ENCODE results near the gene MUC4. TPM values are rescaled to one million over a fixed set of nuclear protein-coding genes. Genes with fewer than 3 reads are reported as not detected.

MUC4 gene
- total and polyA plus RNA-seq, 5 donors = 0.02 to 0.12 TPM; not detected in 3

GRCh38 chr3:195764961-195765706 lies 46.6 kb downstream of the MUC4 start:
- 83% methylated on average over 28 of the region's 28 CpGs for WGBS
- no peak overlapping the region for H3K27ac ChIP-seq (ENCODE audit: low read length)
- no peak for ATAC-seq
- no peak for DNase-seq
- no peaks in the 10 kb centered on the region for H3K27me3 ChIP-seq (ENCODE audit: control insufficient read depth, insufficient read depth)
- no peaks in the 10 kb centered on the region for H3K9me3 ChIP-seq (ENCODE audit: control insufficient read depth, low read length)
- no peaks in the 10 kb centered on the region for H3K4me1 ChIP-seq (ENCODE audit: control insufficient read depth, insufficient read depth, low read length)
- H3K4me3 ChIP-seq (ENCODE audit: low read length) = no peak overlapping the region
- intact Hi-C loops (cut with DNase I) = no loop called here

- no peak for ATAC-seq
- no peaks in the 10 kb centered on the region for H3K9me3 ChIP-seq (ENCODE audit: control insufficient read depth, low read length)
- 78% methylated on average over 26 of the region's 26 CpGs for WGBS
- DNase-seq = no peak
- no peaks in the 10 kb centered on the region for H3K27me3 ChIP-seq (ENCODE audit: control insufficient read depth, insufficient read depth)
- no peak overlapping the region for H3K4me3 ChIP-seq (ENCODE audit: low read length)
- intact Hi-C loops (cut with DNase I) = no loop called here
- H3K4me1 ChIP-seq (ENCODE audit: control insufficient read depth, insufficient read depth, low read length) = no peaks in the 10 kb centered on the region
- H3K27ac ChIP-seq (ENCODE audit: low read length) = no peak overlapping the region
These were observed 47.6 kb downstream of the MUC4 start for GRCh38 chr3:195763843-195764825.

- ATAC-seq (no peak), DNase-seq (no peak)
- H3K4me1 ChIP-seq (ENCODE audit: control insufficient read depth, insufficient read depth, low read length) = no peaks in the 10 kb centered on the region
- no peak overlapping the region for H3K4me3 ChIP-seq (ENCODE audit: low read length)
- intact Hi-C loops (cut with DNase I) = no loop called here
- no peak overlapping the region for H3K27ac ChIP-seq (ENCODE audit: low read length)
- no peaks in the 10 kb centered on the region for H3K9me3 ChIP-seq (ENCODE audit: control insufficient read depth, low read length)
- 79% methylated on average over 28 of the region's 28 CpGs for WGBS
- no peaks in the 10 kb centered on the region for H3K27me3 ChIP-seq (ENCODE audit: control insufficient read depth, insufficient read depth)
These were observed 48.5 kb downstream of the MUC4 start for GRCh38 chr3:195763076-195763830.

- Histone ChIP-seq H3K27ac (ENCODE audit: low read length) (no peak overlapping the region), H3K9me3 (ENCODE audit: control insufficient read depth, low read length) (no peaks in the 10 kb centered on the region), H3K27me3 (ENCODE audit: control insufficient read depth, insufficient read depth) (no peaks in the 10 kb centered on the region), H3K4me1 (ENCODE audit: control insufficient read depth, insufficient read depth, low read length) (no peaks in the 10 kb centered on the region), H3K4me3 (ENCODE audit: low read length) (no peak overlapping the region)
- DNase-seq (no peak), ATAC-seq (no peak)
- intact Hi-C loops (cut with DNase I) = no loop called here
- WGBS = 88% methylated on average over 43 of the region's 43 CpGs
These were observed 49.1 kb downstream of the MUC4 start for GRCh38 chr3:195762611-195763010.

DNA sequence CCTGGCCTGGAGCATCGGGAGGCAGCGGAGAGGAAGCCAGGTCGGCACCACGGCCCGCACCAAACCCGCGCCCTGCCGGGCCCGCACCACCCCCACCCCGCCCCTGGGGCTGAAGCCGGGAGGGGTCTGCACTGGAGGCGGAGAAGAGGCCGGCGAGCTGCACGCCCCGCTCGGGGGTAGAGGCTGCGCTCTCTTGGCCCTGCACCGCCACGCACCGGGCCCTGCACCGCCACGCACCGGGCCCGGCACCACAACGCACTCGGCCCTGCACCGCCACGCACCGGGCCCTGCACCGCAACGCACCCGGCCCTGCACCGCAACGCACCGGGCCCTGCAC lies 49.5 kb downstream of the MUC4 start:
- no peak overlapping the region for H3K4me3 ChIP-seq (ENCODE audit: low read length)
- intact Hi-C loops (cut with DNase I) = no loop called here
- ATAC-seq = no peak
- no peak for DNase-seq
- no peak overlapping the region for H3K27ac ChIP-seq (ENCODE audit: low read length)
- no peaks in the 10 kb centered on the region for H3K4me1 ChIP-seq (ENCODE audit: control insufficient read depth, insufficient read depth, low read length)
- no peaks in the 10 kb centered on the region for H3K27me3 ChIP-seq (ENCODE audit: control insufficient read depth, insufficient read depth)
- 67% methylated on average over 36 of the region's 36 CpGs for WGBS
- H3K9me3 ChIP-seq (ENCODE audit: control insufficient read depth, low read length) = no peaks in the 10 kb centered on the region

DNA sequence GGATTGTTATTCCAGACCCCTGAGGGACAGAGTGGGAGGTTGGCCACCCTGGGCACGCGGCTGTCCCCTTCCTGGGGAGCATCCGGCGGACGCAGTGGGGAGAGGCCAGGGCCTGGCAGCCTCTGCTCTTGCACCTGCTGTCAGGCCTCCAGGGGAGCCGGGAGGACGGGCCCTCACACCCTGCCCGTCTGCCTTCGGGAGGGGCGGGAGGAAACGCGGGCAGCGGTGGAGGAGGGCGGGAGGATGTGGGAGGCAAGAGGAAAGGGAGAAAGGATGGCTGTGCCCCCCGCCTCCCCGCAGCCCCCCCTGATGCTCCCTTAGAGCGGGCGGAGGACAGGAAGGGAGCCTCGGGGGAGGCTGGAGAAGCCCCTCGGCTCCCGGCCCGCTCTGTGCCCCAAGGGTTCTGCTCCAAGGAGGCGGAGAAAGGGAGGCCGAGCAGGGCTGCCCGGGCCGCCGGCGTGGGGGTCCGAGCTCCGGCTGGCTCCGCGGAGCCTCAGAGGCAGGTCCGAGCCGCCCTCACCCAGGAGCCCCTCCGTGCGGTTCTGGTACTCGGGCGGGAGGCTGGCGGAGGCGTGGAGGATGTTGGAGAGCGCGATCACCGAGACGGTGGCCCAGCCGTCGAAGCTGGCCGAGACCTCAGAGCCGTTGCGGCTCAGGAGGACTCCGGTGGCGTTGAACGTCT lies 50.0 kb downstream of the MUC4 start:
- WGBS = 20% methylated on average over 52 of the region's 52 CpGs
- H3K4me3 ChIP-seq (ENCODE audit: low read length) = no peak overlapping the region
- no peaks in the 10 kb centered on the region for H3K4me1 ChIP-seq (ENCODE audit: control insufficient read depth, insufficient read depth, low read length)
- no peaks in the 10 kb centered on the region for H3K9me3 ChIP-seq (ENCODE audit: control insufficient read depth, low read length)
- intact Hi-C loops (cut with DNase I) = no loop called here
- no peaks in the 10 kb centered on the region for H3K27me3 ChIP-seq (ENCODE audit: control insufficient read depth, insufficient read depth)
- no peak for DNase-seq
- no peak for ATAC-seq
- no peak overlapping the region for H3K27ac ChIP-seq (ENCODE audit: low read length)

DNA sequence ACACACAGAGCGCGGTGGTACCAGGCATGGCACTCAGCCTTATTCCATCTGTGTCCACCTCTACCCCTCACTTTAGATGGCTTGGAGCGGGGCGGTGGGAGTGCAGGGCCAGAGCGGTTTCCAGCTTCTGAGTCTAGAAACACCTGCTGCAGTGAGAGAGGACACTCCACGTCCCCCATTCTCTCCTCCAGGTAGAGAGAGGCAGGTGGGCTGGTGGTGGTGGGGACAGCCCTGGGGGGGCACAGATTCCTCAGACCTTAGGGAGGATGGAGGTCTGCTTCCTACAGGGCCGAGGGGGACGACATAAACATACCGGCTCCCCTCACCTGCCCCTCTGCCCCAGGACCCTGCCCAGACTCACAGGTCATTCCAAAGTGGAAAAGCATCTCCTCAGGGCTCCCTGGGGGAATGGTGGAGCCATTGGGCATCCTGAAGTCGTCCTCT lies 50.6 kb downstream of the MUC4 start:
- Histone ChIP-seq H3K9me3 (ENCODE audit: control insufficient read depth, low read length) (no peaks in the 10 kb centered on the region), H3K4me3 (ENCODE audit: low read length) (no peak overlapping the region), H3K4me1 (ENCODE audit: control insufficient read depth, insufficient read depth, low read length) (no peaks in the 10 kb centered on the region), H3K27me3 (ENCODE audit: control insufficient read depth, insufficient read depth) (no peaks in the 10 kb centered on the region), H3K27ac (ENCODE audit: low read length) (no peak overlapping the region)
- 70% methylated on average over 10 of the region's 10 CpGs for WGBS
- intact Hi-C loops (cut with DNase I) = no loop called here
- ATAC-seq (no peak), DNase-seq (no peak)

DNA sequence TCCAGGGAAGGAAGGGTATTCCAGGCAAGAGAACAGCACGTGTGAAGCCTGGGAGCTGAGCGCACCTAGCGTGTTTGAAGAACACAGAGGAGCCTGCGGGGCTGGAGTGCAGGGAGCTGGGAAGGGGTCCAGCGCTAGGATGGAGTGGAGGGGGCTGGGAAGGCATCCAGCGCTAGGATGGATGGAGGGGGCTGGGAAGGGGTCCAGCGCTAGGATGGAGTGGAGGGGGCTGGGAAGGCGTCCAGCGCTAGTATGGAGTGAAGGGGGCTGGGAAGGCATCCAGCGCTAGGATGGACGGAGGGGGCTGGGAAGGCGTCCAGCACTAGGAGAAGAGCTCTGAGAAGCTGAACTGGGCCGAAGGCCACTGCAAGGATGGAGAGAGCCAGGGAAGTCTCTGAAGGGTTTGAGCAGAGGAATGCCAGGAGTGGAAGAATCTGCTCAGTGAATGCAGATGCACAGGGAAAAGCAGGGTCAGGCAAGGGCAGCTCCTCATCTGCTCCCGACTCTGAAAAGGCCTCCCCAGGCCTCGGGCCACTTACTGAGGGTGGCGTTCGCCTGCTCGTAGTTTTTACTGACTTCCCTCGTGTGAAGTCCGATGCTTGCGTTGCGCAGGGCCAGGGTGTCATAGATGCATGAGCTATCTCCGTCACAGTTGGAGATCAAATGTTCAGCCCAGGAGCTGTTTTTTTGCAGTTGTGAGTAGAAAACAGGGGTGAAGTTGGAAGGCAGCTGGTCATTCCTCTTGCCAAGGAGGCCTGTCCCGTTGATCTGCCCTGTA lies 51.2 kb downstream of the MUC4 start:
- H3K4me3 ChIP-seq (ENCODE audit: low read length) = no peak overlapping the region
- DNase-seq = peak in 2 of 3 donors; percentile 76 to 82
- 53% methylated on average over 24 of the region's 24 CpGs for WGBS
- H3K27me3 ChIP-seq (ENCODE audit: control insufficient read depth, insufficient read depth) = no peaks in the 10 kb centered on the region
- no peaks in the 10 kb centered on the region for H3K9me3 ChIP-seq (ENCODE audit: control insufficient read depth, low read length)
- no peak overlapping the region for H3K27ac ChIP-seq (ENCODE audit: low read length)
- H3K4me1 ChIP-seq (ENCODE audit: control insufficient read depth, insufficient read depth, low read length) = no peaks in the 10 kb centered on the region
- peak; percentile 27 to 76 for ATAC-seq
- intact Hi-C loops (cut with DNase I) = no loop called here

GRCh38 chr3:195758721-195759353 lies 52.9 kb downstream of the MUC4 start:
- ATAC-seq = no peak
- H3K9me3 ChIP-seq (ENCODE audit: control insufficient read depth, low read length) = no peaks in the 10 kb centered on the region
- no peak overlapping the region for H3K4me3 ChIP-seq (ENCODE audit: low read length)
- 80% methylated on average over 19 of the region's 19 CpGs for WGBS
- H3K27ac ChIP-seq (ENCODE audit: low read length) = no peak overlapping the region
- intact Hi-C loops (cut with DNase I) = no loop called here
- no peak for DNase-seq
- H3K4me1 ChIP-seq (ENCODE audit: control insufficient read depth, insufficient read depth, low read length) = no peaks in the 10 kb centered on the region
- H3K27me3 ChIP-seq (ENCODE audit: control insufficient read depth, insufficient read depth) = no peaks in the 10 kb centered on the region

- intact Hi-C loops (cut with DNase I) = no loop called here
- no peak overlapping the region for H3K4me3 ChIP-seq (ENCODE audit: low read length)
- H3K27ac ChIP-seq (ENCODE audit: low read length) = no peak overlapping the region
- H3K27me3 ChIP-seq (ENCODE audit: control insufficient read depth, insufficient read depth) = no peaks in the 10 kb centered on the region
- ATAC-seq (no peak), DNase-seq (no peak)
- no peaks in the 10 kb centered on the region for H3K4me1 ChIP-seq (ENCODE audit: control insufficient read depth, insufficient read depth, low read length)
- no peaks in the 10 kb centered on the region for H3K9me3 ChIP-seq (ENCODE audit: control insufficient read depth, low read length)
- 46% methylated on average over 10 of the region's 10 CpGs for WGBS
These were observed 53.9 kb downstream of the MUC4 start for GRCh38 chr3:195757827-195758226.
